ENCODE data around the gene RBFOX2. TPM values are rescaled to one million over a fixed set of nuclear protein-coding genes. Genes with fewer than 3 reads are reported as not detected.

The RBFOX2 gene, protein sequence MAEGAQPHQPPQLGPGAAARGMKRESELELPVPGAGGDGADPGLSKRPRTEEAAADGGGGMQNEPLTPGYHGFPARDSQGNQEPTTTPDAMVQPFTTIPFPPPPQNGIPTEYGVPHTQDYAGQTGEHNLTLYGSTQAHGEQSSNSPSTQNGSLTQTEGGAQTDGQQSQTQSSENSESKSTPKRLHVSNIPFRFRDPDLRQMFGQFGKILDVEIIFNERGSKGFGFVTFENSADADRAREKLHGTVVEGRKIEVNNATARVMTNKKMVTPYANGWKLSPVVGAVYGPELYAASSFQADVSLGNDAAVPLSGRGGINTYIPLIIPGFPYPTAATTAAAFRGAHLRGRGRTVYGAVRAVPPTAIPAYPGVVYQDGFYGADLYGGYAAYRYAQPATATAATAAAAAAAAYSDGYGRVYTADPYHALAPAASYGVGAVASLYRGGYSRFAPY
- total RNA-seq, result 10 to 100 TPM; 63.9 to 85.2 TPM
- 53.4 TPM for polyA plus RNA-seq (ENCODE audit: insufficient read depth, low read depth, low replicate concordance)
- long read RNA-seq, donor 1, partial matches to known transcripts, result 19 of 32 reads
- long read RNA-seq, donor 1, other reads (novel, unspliced or antisense), result 5 of 32 reads
- long read RNA-seq, donor 2, full-length matches to known transcripts, result 6 of 6 reads
- long read RNA-seq, donor 2, partial matches to known transcripts, result 0 of 6 reads
- long read RNA-seq, donor 2, other reads (novel, unspliced or antisense), result 0 of 6 reads

DNA sequence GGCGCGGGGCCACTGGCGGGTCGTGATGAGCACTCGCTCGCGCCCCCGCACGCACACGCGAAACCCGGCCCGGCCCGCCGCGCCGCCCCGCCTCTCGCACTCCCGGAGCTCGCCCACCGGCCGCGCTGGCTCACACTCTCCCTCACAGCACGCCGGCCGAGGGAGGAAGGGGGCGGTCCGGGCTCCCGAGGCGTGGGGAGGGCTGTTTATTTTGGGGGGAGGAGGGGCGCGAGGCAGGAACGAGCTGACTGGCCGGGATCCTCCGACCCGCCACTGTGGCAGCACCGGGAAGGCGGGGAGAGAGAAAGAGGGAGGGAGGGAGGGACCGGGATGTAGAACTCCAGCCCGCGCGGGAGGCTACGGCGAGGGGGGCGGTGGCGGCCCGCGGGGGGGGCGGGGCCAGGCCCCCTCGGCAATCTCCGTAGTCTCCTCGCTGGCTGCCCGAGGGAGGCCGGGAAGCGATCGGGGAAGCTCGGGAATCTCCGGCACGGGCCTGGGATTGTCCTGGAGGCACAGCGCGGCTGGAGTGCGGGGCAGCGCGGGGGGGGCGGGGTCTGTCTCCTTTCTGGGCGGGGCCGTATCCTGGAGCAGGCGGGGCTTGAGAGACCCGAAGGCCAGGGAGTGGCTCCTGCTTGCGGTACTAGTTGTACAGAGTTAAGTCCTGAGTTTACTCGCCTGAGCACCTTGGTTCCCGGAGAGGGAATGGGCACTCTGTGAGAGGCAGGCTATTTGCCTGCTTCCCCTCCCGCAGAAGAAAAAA lies at the start of gene RBFOX2:
RBFOX2 (minus strand) TSS at position 179 of the 760 bp plus-strand sequence. CDS start 399 bp downstream, outside the sequence.
- Histone ChIP-seq H3K9me3 (no peaks in the 10 kb centered on the region), H3K27ac (peak within 1 kb of the TSS; percentile 90 to 96), H3K4me1 (peaks cover 10% of the 10 kb centered on the region), H3K4me3 (peak within 1 kb of the TSS; percentile 89), H3K36me3 (ENCODE audit: low read depth, missing control alignments) (no peaks in the 10 kb centered on the region), H3K27me3 (no peaks in the 10 kb centered on the region)
- no peak for TF ChIP-seq POLR2A (IDR thresholded peaks at IDR 0.05)
- TF ChIP-seq, protein P1, sequence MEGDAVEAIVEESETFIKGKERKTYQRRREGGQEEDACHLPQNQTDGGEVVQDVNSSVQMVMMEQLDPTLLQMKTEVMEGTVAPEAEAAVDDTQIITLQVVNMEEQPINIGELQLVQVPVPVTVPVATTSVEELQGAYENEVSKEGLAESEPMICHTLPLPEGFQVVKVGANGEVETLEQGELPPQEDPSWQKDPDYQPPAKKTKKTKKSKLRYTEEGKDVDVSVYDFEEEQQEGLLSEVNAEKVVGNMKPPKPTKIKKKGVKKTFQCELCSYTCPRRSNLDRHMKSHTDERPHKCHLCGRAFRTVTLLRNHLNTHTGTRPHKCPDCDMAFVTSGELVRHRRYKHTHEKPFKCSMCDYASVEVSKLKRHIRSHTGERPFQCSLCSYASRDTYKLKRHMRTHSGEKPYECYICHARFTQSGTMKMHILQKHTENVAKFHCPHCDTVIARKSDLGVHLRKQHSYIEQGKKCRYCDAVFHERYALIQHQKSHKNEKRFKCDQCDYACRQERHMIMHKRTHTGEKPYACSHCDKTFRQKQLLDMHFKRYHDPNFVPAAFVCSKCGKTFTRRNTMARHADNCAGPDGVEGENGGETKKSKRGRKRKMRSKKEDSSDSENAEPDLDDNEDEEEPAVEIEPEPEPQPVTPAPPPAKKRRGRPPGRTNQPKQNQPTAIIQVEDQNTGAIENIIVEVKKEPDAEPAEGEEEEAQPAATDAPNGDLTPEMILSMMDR (IDR thresholded peaks at IDR 0.05), result no peak
- intact Hi-C loops (cut with DNase I; ENCODE audit: low total_unique reads), result no loop called here
- WGBS, 2 donors, result 0 to 1% methylated on average over 18 to 58 of the region's 74 CpGs
- peak; percentile 98 for DNase-seq

DNA sequence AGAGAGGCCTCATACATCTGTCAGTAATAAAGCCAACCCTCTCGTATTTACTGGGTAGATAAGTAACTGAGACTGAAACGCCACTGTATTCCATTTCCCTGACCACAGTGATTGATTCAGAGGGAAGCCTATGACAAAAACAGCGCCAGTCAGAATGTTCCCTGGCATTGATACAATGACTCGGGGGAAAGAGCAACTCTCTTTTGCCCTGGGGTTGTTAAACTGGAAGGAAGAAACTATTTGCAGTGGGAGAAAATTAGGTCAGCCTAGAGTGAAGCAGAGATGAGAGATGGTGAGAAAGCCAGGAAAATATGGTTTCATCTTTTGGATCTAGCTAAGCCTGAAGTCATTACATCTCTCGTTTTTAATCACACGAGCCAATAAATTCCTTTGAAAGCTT lies 48.6 kb upstream of the RBFOX2 start:
- TF ChIP-seq, protein P1 (IDR thresholded peaks at IDR 0.05), result no peak
- DNase-seq, result no peak
- H3K4me3 ChIP-seq, result no peak overlapping the region
- H3K9me3 ChIP-seq, result no peaks in the 10 kb centered on the region
- intact Hi-C loops (cut with DNase I; ENCODE audit: low total_unique reads), result no loop called here
- H3K27ac ChIP-seq, result no peak overlapping the region
- no peaks in the 10 kb centered on the region for H3K27me3 ChIP-seq
- H3K36me3 ChIP-seq (ENCODE audit: low read depth, missing control alignments), result no peaks in the 10 kb centered on the region
- H3K4me1 ChIP-seq, result no peaks in the 10 kb centered on the region
- 48 to 55% methylated on average over 6 of the region's 6 CpGs for WGBS, 2 donors

DNA sequence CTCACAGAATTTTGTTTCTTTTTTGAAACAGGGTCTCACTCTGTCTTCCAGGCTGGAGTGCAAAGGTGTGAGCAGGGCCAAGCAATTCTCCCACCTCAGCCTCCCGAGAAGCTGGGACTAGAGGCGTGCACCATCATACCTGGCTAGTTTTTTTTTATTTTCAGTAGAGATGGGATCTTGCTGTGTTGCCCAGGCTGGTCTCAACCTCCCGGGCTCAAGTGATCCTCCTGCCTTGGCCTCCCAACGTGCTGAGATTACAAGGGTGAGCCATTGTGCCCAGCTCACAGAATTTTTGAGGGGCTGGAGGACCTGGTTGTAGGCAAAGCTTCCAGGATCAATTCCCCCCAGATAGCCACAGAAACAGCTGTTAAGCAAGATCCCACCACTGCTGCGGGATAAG lies 47.1 kb upstream of the RBFOX2 start:
- Histone ChIP-seq H3K27me3 (no peaks in the 10 kb centered on the region), H3K4me1 (no peaks in the 10 kb centered on the region), H3K36me3 (ENCODE audit: low read depth, missing control alignments) (no peaks in the 10 kb centered on the region), H3K27ac (no peak overlapping the region), H3K9me3 (no peaks in the 10 kb centered on the region), H3K4me3 (no peak overlapping the region)
- DNase-seq, result no peak
- intact Hi-C loops (cut with DNase I; ENCODE audit: low total_unique reads), result no loop called here
- TF ChIP-seq POLR2A (IDR thresholded peaks at IDR 0.05), result no peak
- TF ChIP-seq, protein P1 (IDR thresholded peaks at IDR 0.05), result no peak
- 93 to 94% methylated on average over 3 to 5 of the region's 5 CpGs for WGBS, 2 donors

DNA sequence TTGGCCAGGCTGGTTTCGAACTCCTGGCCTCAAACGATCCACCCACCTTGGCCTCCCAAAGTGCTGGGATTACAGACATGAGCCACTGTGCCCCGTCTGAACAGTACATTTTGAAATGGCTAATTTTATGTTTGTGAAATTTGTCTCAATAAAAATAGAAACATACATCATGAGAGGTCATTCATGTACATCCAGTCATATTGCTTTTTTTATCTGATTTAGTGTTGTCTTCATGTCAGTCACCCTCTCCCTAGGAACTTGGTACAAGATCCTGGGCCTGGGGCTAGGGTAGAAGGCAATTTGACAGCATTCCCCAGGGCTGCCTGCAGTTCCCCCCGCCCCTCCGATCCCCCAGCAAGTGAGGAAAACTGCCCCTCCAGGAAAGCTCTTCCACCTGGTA lies 46.6 kb upstream of the RBFOX2 start:
- DNase-seq, result no peak
- Histone ChIP-seq H3K4me1 (no peaks in the 10 kb centered on the region), H3K27me3 (no peaks in the 10 kb centered on the region), H3K4me3 (no peak overlapping the region), H3K9me3 (no peaks in the 10 kb centered on the region), H3K27ac (no peak overlapping the region), H3K36me3 (ENCODE audit: low read depth, missing control alignments) (no peaks in the 10 kb centered on the region)
- intact Hi-C loops (cut with DNase I; ENCODE audit: low total_unique reads), result no loop called here
- WGBS, 2 donors, result 93 to 94% methylated on average over 5 of the region's 5 CpGs
- TF ChIP-seq, protein P1 (IDR thresholded peaks at IDR 0.05), result no peak
- no peak for TF ChIP-seq POLR2A (IDR thresholded peaks at IDR 0.05)
